H4 (cell line): ENCODE data around the gene RIMBP2. TPM values are rescaled to one million over a fixed set of nuclear protein-coding genes. Genes with fewer than 3 reads are reported as not detected.

Experiments
- DNase-seq: peaks from one replicate; pipeline ENCODE4 v3.0.0-alpha.2; 2015; ENCODE audit warnings: low spot score
- total RNA-seq: library from RNA; depleted of rRNA; stranded (reverse); fragments of >200 nt; shearing (Covaris generic); gene quantifications from 2 replicates; pipeline ENCODE4 v1.2.3, GENCODE V29; 2014

Gene RIMBP2
- total RNA-seq, 1 experiment from 2014 or later = 0.50 TPM

DNA sequence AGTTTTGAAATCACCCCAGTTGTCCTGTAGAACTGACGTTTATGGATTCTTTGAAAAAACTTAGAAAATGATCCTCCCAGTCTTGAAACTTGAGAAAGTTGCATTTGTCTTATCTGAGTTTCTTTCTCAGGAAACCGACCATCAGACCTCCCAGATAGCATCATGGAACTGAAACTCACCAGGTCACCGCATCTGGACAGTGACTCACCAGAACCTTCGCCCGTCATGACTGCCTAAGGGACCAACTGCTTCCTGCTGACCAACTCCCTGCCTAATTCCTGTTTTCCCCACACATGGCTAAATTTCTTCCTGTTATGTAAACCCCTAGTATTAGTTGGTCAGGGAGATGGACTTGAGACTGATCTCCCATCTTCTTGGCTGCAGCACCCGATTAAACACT, 175.7 kb downstream of the RIMBP2 start:
- no peak for DNase-seq

GRCh38 chr12:130538343-130539095, 177.6 kb downstream of the RIMBP2 start:
- no peak for DNase-seq

- DNase-seq = no peak
Measured at GRCh38 chr12:130537655-130538054, 178.4 kb downstream of the RIMBP2 start.

- DNase-seq = no peak
Measured at GRCh38 chr12:130537051-130537450, 179.0 kb downstream of the RIMBP2 start.

DNA sequence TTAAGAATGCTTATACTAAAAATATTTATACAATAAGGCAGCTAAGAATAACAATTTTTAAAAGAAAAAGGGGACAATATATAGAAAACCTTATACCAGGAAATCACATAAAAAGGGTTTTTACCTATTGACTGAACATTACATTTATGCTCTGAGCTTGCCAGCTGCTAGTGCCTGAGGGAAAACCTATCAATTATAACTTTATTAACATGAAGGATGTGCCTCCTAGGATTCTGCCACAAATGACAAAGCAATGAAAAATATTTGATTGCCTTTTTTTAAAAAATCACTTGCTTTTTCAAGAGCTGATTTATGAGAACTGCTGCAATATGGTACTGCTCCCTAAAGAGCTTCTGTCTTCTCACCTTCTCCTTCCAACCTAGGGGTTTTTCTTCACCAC, 185.7 kb downstream of the RIMBP2 start:
- no peak for DNase-seq

DNA sequence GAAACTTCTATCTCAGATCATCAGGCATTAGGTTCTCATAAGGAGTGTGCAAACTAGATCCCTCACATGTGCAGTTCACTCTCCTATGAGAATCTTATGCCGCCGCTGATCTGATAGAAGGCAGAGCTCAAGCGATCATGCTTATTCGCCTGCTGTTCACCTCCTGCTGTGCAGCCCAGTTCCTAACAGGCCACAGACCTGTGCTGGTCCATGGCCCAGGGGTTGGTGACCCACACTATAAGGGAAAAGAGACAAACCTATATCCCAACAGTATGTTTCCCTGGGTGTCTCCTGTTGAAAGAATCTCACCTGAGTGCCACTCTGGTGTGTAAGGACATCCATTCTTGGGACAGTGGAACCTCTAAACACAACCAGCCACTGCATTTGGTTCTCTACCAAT, 186.3 kb downstream of the RIMBP2 start:
- DNase-seq = no peak

GRCh38 chr12:130527239-130527638, 188.9 kb downstream of the RIMBP2 start:
- DNase-seq = no peak

GRCh38 chr12:130526813-130527212, 189.3 kb downstream of the RIMBP2 start:
- DNase-seq = no peak

DNA sequence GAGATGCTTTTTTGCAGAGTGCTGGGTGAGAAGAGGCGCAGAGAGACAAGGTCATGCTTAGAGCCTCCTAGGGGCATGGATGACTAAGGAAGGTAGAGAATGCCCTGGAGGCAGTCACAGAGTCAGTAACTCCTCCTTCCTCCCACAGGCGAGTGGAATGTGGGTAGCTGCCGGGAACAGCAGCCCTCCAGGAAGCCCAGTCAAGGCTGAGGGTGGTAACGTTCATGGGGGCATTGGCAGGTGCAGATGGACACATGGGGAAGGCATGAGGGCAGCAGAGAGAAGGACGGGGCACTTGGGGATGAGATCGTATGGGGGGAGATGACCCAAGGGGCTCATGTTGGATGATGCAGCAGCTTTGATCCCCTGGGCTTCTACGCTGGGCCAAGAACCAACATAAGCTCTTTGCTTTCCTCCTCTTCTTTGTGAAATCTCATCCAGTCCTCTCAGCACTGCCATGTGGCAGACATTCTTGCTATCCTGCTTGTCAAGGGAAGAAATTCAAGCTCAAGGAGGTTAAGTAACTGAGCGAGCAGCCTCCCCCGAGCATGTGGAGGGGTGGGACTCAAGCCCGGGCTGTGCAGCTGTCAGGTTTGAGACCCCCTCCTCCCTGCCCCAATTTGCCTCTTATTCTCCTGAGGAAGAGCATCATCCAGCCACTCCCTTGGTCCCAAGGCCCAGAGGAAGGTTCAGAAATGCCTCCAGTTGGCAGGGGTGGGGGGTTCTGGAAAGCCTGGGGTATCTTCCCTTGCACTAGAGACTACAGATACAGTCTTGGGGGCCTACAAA, 190.5 kb downstream of the RIMBP2 start:
- no peak for DNase-seq

- no peak for DNase-seq
Measured at GRCh38 chr12:130524759-130525158, 191.3 kb downstream of the RIMBP2 start.

GRCh38 chr12:130523863-130524614, 192.1 kb downstream of the RIMBP2 start:
- DNase-seq = no peak

- no peak for DNase-seq
Measured at GRCh38 chr12:130523208-130523607, 192.9 kb downstream of the RIMBP2 start.

DNA sequence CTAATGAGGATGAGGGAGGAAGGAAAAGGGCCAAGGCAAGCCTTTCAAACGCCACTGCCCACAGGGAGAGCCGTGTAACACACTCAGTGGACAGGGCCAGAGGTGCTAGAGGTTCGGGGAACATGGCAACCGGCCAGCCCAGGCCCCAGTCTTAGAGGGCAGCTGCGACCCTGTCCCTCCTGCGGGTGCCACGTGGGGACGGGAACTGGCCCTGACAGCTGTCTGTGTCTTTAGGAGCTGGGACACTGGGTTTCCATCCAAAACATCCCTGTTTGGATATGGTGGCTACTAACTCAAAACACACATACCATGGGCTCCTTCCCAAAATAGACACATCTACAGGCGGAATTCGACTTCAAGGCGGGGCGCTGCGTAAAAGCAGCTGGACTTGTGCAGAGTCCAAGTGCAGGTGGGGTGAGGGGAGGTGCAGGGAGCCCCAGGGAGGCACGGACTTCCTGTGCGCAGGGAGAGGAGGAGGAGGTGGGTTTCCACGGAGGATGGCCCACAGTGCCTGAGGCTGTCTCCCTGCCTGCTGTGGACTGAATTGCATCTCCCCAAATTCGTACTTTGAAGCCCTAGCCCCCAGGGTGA, 193.8 kb downstream of the RIMBP2 start:
- no peak for DNase-seq

- DNase-seq = no peak
Measured at GRCh38 chr12:130521375-130522124, 194.5 kb downstream of the RIMBP2 start.

GRCh38 chr12:130520784-130521183, 195.3 kb downstream of the RIMBP2 start:
- DNase-seq = no peak

GRCh38 chr12:130517588-130517987, 198.5 kb downstream of the RIMBP2 start:
- no peak for DNase-seq

DNA sequence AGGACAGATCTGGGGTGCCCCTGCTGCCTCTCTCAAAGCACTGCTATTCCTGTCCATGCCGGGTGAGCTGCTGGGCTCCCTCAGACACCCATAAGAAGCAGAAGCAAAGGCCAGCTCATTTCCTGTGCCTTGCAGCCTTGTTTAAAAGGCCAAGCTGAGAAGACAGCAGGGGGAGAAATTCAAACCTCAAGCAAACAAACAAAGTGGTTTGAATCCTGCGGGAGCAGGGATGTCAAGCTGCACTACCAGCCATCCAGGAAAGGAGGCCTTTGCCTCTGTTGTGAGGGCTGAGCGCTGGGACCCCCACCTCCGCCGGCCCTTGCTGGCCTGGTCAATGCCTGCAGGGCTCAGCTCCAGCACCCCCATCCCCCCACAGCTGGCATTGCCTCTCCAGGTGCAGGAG, 201.9 kb downstream of the RIMBP2 start:
- DNase-seq = peak; percentile 12

DNA sequence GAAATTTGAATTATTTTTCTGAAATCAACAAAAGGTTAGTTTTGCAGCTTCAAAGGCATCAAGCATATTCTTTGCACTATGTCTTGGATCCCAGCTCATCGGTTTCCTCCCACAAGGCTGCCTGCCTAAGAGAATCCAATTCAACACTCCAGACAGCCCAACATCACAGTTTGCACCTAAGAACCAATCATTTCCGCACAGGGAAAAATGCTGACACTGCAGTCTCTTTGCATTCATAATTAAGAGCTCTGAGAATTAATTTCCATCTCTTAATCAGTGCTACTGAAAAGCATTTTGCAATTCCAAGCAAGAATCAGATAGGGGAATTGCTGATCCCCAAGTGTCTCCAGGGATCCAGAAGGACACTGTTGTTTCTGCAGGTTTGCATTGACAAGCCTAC, 202.5 kb downstream of the RIMBP2 start:
- DNase-seq = no peak

GRCh38 chr12:130511285-130511684, 204.8 kb downstream of the RIMBP2 start:
- no peak for DNase-seq

DNA sequence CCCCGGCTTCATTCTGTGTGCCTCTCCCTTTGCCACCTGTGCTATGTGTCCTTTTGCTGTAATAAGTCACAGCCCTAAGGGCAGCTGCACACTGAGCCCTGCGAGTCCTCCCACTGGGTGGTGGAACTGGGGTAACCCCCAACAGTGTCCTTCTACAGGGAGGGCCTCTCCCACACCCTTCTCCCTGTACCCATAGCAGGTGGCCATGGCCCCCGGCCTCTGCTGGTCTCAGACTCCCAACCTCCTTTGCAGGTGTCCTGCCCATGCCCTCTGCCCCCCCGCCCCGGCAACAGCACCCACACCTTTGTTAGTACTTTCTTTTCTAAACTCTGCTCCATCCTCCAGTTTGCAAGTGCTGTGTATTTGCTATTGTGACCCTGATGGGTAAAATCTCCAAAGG, 206.6 kb downstream of the RIMBP2 start:
- DNase-seq = no peak

DNA sequence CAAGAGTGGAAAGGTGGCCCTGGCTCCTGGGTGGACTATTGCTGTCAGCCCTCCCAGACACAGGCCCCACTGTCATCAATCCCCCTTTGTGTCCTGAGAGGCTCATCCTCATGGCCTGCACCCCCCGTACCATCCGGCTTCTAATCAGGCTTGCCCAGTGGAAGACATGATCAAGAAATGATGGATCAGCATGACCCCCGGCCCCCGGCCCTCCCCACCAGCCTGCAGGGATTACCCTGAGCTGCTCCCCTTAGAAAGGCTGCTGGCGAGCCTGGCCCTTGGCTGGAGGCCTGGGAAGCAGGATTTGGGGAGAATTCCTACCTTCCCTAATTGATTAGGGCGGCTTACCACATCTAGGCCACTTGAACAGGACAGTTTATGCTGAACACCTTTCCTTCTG, 207.3 kb downstream of the RIMBP2 start:
- DNase-seq = no peak
